Central memory CD8-positive, alpha-beta T cell (primary cell): ENCODE data around the gene CAMSAP2.
A peak's percentile ranks its signal among the peaks of the same experiment; 100 is the strongest.

Experiments used
- ATAC-seq: fragments of 150-1000 bp; cut with Tn5 transposase; replicated peaks from 2 replicates; pipeline ENCODE4 v1.10.0; 2022; ENCODE audit warnings: mild to moderate bottlenecking, moderate FRiP score, moderate number of reproducible peaks; ENCODE audit not compliant: poor library complexity, severe bottlenecking; ENCODE audit errors: extremely low read depth
- DNase-seq, 2 donors: peaks; one replicate each; pipeline ENCODE4 v3.0.0; 2021; ENCODE audit warnings: low spot score in 2 of 2
- H3K27ac Mint-ChIP-seq: one replicate; pipeline ENCODE4 v1.8.0; 2022; ENCODE audit warnings: low read depth, mild to moderate bottlenecking, moderate library complexity, mixed read lengths
- H3K27me3 Mint-ChIP-seq: one replicate; pipeline ENCODE4 v1.8.0; 2022; ENCODE audit warnings: mixed read lengths
- H3K36me3 Mint-ChIP-seq: one replicate; pipeline ENCODE4 v1.8.0; 2022; ENCODE audit warnings: mild to moderate bottlenecking, moderate library complexity, mixed read lengths; ENCODE audit not compliant: insufficient read depth
- H3K4me1 Mint-ChIP-seq: one replicate; pipeline ENCODE4 v1.8.0; 2022; ENCODE audit warnings: mixed read lengths
- H3K4me3 Mint-ChIP-seq: one replicate; pipeline ENCODE4 v1.8.0; 2022; ENCODE audit warnings: mild to moderate bottlenecking, moderate library complexity, mixed read lengths
- H3K9me3 Mint-ChIP-seq: one replicate; pipeline ENCODE4 v1.8.0; 2022; ENCODE audit warnings: mixed read lengths

The CAMSAP2 gene

GRCh38 chr1:200896531-200897196, 158.0 kb downstream of the CAMSAP2 start:
- DNase-seq = no peak
- H3K36me3 Mint-ChIP-seq = peaks cover 1% of the 10 kb centered on the region
- ATAC-seq = no peak
- H3K4me1 Mint-ChIP-seq = peaks cover 6% of the 10 kb centered on the region
- no peaks in the 10 kb centered on the region for H3K9me3 Mint-ChIP-seq
- no peak overlapping the region for H3K27ac Mint-ChIP-seq
- no peak overlapping the region for H3K4me3 Mint-ChIP-seq
- H3K27me3 Mint-ChIP-seq = peaks cover 52% of the 10 kb centered on the region

- H3K27ac Mint-ChIP-seq = no peak overlapping the region
- DNase-seq (no peak), ATAC-seq (no peak)
- H3K27me3 Mint-ChIP-seq = peaks cover 51% of the 10 kb centered on the region
- H3K4me1 Mint-ChIP-seq = no peaks in the 10 kb centered on the region
- H3K36me3 Mint-ChIP-seq = peaks cover 1% of the 10 kb centered on the region
- H3K4me3 Mint-ChIP-seq = no peak overlapping the region
- H3K9me3 Mint-ChIP-seq = no peaks in the 10 kb centered on the region
Measured at GRCh38 chr1:200897259-200897658, 158.6 kb downstream of the CAMSAP2 start.

GRCh38 chr1:200899015-200899386, 160.3 kb downstream of the CAMSAP2 start:
- Mint-ChIP-seq H3K27me3 (peaks cover 34% of the 10 kb centered on the region), H3K27ac (no peak overlapping the region), H3K4me3 (no peak overlapping the region), H3K9me3 (no peaks in the 10 kb centered on the region), H3K4me1 (peaks cover 5% of the 10 kb centered on the region), H3K36me3 (peaks cover 1% of the 10 kb centered on the region)
- DNase-seq = no peak
- ATAC-seq = no peak

DNA sequence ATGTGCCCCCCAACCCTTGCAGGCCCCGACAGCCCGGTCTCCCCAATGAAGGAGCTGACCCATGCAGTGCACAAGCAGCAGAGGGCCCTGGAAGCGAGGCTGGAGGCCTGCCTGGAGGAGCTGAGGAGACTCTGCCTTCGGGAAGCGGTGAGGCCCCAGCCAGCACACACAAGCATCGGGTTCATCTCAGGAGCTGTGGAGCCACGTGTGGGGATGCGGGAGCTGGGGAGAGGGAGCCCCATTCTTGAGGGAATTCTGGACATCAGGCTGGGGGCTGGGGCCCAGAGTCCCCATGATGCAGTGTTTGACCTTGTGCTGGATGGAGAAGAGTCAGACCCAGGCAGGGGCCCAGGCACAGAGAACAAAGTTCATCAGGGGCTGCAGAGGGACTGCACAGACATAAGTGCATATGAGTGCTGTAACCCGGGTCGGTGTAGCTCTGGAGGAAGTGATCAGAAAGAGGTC, 160.8 kb downstream of the CAMSAP2 start:
- Mint-ChIP-seq H3K9me3 (no peaks in the 10 kb centered on the region), H3K27me3 (peaks cover 29% of the 10 kb centered on the region), H3K4me1 (peaks cover 5% of the 10 kb centered on the region), H3K4me3 (no peak overlapping the region), H3K27ac (peak overlapping the region; percentile 30), H3K36me3 (peaks cover 3% of the 10 kb centered on the region)
- DNase-seq = no peak
- ATAC-seq = no peak

- H3K27ac Mint-ChIP-seq = peak overlapping the region; percentile 57
- no peaks in the 10 kb centered on the region for H3K9me3 Mint-ChIP-seq
- no peak overlapping the region for H3K4me3 Mint-ChIP-seq
- peaks cover 9% of the 10 kb centered on the region for H3K4me1 Mint-ChIP-seq
- peaks cover 3% of the 10 kb centered on the region for H3K36me3 Mint-ChIP-seq
- DNase-seq (no peak), ATAC-seq (no peak)
- H3K27me3 Mint-ChIP-seq = peaks cover 26% of the 10 kb centered on the region
Measured at GRCh38 chr1:200899954-200900867, 161.5 kb downstream of the CAMSAP2 start.

GRCh38 chr1:200900877-200901276, 162.2 kb downstream of the CAMSAP2 start:
- Mint-ChIP-seq H3K4me3 (no peak overlapping the region), H3K27me3 (peaks cover 26% of the 10 kb centered on the region), H3K27ac (peak overlapping the region; percentile 57), H3K4me1 (peaks cover 12% of the 10 kb centered on the region), H3K9me3 (no peaks in the 10 kb centered on the region), H3K36me3 (peaks cover 3% of the 10 kb centered on the region)
- DNase-seq (no peak), ATAC-seq (no peak)

- Mint-ChIP-seq H3K9me3 (no peaks in the 10 kb centered on the region), H3K36me3 (peaks cover 3% of the 10 kb centered on the region), H3K4me3 (no peak overlapping the region), H3K27me3 (peaks cover 26% of the 10 kb centered on the region), H3K4me1 (peaks cover 12% of the 10 kb centered on the region), H3K27ac (no peak overlapping the region)
- ATAC-seq (no peak), DNase-seq (no peak)
Measured at GRCh38 chr1:200901350-200901749, 162.7 kb downstream of the CAMSAP2 start.

DNA sequence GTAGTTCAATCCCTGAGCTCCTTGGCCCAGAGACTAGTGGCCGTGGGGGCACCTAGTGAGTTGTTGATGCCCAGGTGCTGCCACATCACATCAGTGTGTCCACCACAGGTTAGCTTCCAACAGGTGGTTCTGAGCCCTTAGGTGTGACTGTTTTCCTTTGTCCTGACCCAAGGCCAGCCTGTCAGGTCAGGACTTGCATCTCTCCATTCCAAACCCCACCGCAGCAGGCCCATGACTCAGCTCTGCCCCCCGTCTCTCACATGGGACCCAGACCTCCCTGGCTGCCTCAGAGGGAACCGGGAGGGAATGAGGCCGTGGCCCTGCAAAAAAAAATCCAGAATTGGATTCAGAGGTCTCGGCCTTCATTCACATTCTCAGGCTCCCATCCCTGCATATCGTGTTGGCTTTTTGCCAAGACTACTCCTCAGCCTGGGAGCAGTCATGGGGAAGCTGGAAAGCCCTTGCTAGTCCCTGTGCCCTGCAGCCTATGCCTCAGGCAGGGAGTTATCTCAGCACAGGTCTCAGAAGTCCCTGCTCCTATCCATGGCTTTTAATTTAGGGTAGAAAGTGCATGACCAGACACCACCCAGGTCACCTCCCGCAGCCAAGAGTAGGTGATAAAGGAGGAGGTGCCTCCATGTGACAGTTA, 163.2 kb downstream of the CAMSAP2 start:
- DNase-seq = no peak
- H3K4me3 Mint-ChIP-seq = no peak overlapping the region

DNA sequence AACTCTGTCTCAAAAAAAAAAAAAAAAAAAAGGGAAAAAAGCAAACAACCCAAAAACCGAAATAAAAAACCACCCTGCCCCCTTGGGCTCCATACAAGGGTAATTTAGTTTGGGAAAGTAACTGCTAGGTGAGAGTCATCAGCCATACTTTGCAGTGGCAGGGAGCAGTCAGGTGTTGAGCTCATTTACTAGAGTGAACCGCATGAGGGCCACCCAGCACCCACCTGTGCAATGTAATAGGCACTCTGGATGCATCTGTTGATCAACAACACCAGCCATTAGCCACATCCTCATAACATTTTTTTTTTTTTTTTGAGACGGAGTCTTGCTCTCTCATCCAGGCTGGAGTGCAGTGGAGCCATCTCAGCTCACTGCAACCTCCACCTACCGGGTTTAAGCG, 165.1 kb downstream of the CAMSAP2 start:
- no peak overlapping the region for H3K4me3 Mint-ChIP-seq
- ATAC-seq = no peak
- H3K27me3 Mint-ChIP-seq = peaks cover 29% of the 10 kb centered on the region
- no peaks in the 10 kb centered on the region for H3K9me3 Mint-ChIP-seq
- no peak for DNase-seq
- no peak overlapping the region for H3K27ac Mint-ChIP-seq
- peaks cover 12% of the 10 kb centered on the region for H3K4me1 Mint-ChIP-seq
- H3K36me3 Mint-ChIP-seq = peaks cover 1% of the 10 kb centered on the region

More for the DNA sequence above, 163.2 kb downstream of the CAMSAP2 start:
- no peak for ATAC-seq
- Mint-ChIP-seq H3K27me3 (peaks cover 26% of the 10 kb centered on the region), H3K9me3 (no peaks in the 10 kb centered on the region), H3K36me3 (peaks cover 3% of the 10 kb centered on the region), H3K4me1 (peaks cover 12% of the 10 kb centered on the region), H3K27ac (no peak overlapping the region)

DNA sequence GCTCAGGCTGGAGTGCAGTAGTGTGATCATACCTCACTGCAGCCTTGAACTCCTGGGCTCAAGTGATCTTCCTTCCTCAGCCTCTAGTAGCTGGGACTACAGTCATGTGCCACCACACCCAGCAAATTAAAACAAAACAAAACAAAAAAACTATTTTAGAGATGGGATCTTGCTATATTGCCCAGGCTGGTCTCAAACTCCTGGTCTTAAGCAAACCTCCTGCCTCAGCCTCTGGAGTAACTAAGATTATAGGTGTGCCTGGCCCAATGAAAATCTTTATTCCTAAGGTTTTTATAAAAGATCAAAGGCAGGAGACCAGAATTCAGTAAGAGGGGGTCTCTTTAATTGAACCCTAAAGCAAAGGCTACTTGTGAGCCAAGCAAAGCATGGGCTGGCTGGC, 166.1 kb downstream of the CAMSAP2 start:
- no peak overlapping the region for H3K4me3 Mint-ChIP-seq
- DNase-seq (no peak), ATAC-seq (no peak)
- peaks cover 12% of the 10 kb centered on the region for H3K4me1 Mint-ChIP-seq
- no peaks in the 10 kb centered on the region for H3K9me3 Mint-ChIP-seq
- peaks cover 30% of the 10 kb centered on the region for H3K27me3 Mint-ChIP-seq
- H3K36me3 Mint-ChIP-seq = peaks cover 1% of the 10 kb centered on the region
- no peak overlapping the region for H3K27ac Mint-ChIP-seq

- ATAC-seq = peak; percentile 99
- H3K27ac Mint-ChIP-seq = no peak overlapping the region
Measured at GRCh38 chr1:200905411-200906052, 166.8 kb downstream of the CAMSAP2 start.

DNA sequence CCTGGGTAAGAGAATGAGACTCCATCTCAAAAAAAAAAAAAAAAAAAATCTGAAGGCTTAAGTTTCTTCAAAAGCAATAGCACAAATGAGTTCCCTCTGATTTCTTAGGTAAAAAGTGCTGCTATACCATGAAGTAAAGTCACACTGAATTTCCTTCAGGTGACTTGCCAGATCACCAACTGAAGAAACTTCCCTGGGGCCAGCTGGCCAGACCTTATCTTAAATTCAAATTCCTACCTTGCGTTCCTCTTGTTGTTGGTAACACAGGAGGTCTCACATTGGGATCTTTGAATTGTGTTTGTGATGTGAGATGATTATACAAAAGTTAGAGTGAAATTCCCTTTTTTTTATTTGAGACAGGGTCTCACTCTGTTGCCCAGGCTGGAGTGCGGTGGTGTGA, 167.8 kb downstream of the CAMSAP2 start:
- Mint-ChIP-seq H3K27ac (no peak overlapping the region), H3K9me3 (no peaks in the 10 kb centered on the region), H3K4me3 (no peak overlapping the region), H3K27me3 (peaks cover 22% of the 10 kb centered on the region), H3K4me1 (peaks cover 12% of the 10 kb centered on the region), H3K36me3 (peaks cover 1% of the 10 kb centered on the region)
- no peak for DNase-seq
- no peak for ATAC-seq

More at GRCh38 chr1:200905411-200906052, 166.8 kb downstream of the CAMSAP2 start:
- peaks cover 12% of the 10 kb centered on the region for H3K4me1 Mint-ChIP-seq
- peaks cover 30% of the 10 kb centered on the region for H3K27me3 Mint-ChIP-seq
- H3K9me3 Mint-ChIP-seq = no peaks in the 10 kb centered on the region
- DNase-seq = peak in 1 of 2 donors; percentile 64
- H3K4me3 Mint-ChIP-seq = no peak overlapping the region
- peaks cover 1% of the 10 kb centered on the region for H3K36me3 Mint-ChIP-seq
